Measurements from ENCODE around the gene TERT.

GRCh38 chr5:1228120-1228519 is 66.7 kb downstream of the TERT start:
- TF ChIP-seq CTCF (IDR thresholded peaks at IDR 0.05; ENCODE audit: poor library complexity), result no peak
- TF ChIP-seq EZH2 (IDR thresholded peaks at IDR 0.05; ENCODE audit: borderline replicate concordance), result no peak

Data from hepatocyte (in vitro differentiated cells).